SK-N-SH (cell line): ENCODE results near the gene NRF1. TPM values are rescaled to one million over a fixed set of nuclear protein-coding genes. Genes with fewer than 3 reads are reported as not detected.
"Not testable (repeated sequence)": the region's sequence is repeated elsewhere in the genome, so short reads cannot be mapped to it uniquely, and the experiment has no call there.

ENCODE experiments used
- CTCF ChIA-PET: fragments of 300-600, 350-600 bp; formaldehyde crosslinking; extraction: SDS; loops from one replicate; lab custom pipeline; 2021; lab: Yijun Ruan, JAX
- POLR2A ChIA-PET: fragments of 350-600 bp; sonication (Branson Sonifier 250); formaldehyde crosslinking; extraction: SDS; loops from one replicate; lab custom pipeline; 2020; ENCODE audit warnings: antibody characterized with exemption, inconsistent platforms; lab: Yijun Ruan, JAX
- DNase-seq: peaks from one replicate; pipeline ENCODE4 v3.0.0; 2012
- H2AFZ ChIP-seq: fragments of 200-600 bp; sonication (generic); 2 replicates; pipeline ENCODE4 v1.8.1; 2016; ENCODE audit warnings: antibody characterized with exemption, mild to moderate bottlenecking, low read depth
- H3F3A ChIP-seq: fragments of 200-600 bp; sonication (generic); replicated peaks from 2 replicates; pipeline ENCODE3; 2016; ENCODE audit warnings: antibody characterized with exemption, mild to moderate bottlenecking; ENCODE audit not compliant: insufficient read depth
- H3K27ac ChIP-seq, 2 experiments: fragments of 200-500 bp in 1 of 2; fragments of 200-600 bp in 1 of 2; sonication (Bioruptor generic) in 1 of 2; sonication (generic), shearing (Covaris generic) in 1 of 2; 2 replicates each; pipeline versions ENCODE4 v1.5.1 to v1.6.1; 2014 to 2016; ENCODE audit warnings: low read depth in 2 of 2, inconsistent platforms in 1 of 2, low read length in 1 of 2, mild to moderate bottlenecking in 1 of 2, mixed read lengths in 1 of 2
- H3K27me3 ChIP-seq: fragments of 200-600 bp; sonication (generic), shearing (Covaris generic); 2 replicates; pipeline ENCODE4 v1.6.1; 2016; ENCODE audit warnings: mixed run types; ENCODE audit not compliant: insufficient read depth
- H3K36me3 ChIP-seq, 2 experiments: fragments of 200-500 bp in 1 of 2; fragments of 200-600 bp in 1 of 2; sonication (Bioruptor generic) in 1 of 2; sonication (generic) in 1 of 2; replicated peaks in 1 of 2; 2 replicates each; pipeline versions ENCODE3 to v1.5.1; 2014 to 2016; ENCODE audit warnings: low read length in 1 of 2, mild to moderate bottlenecking in 1 of 2; ENCODE audit not compliant: insufficient read depth in 2 of 2, control insufficient read depth in 1 of 2
- H3K4me1 ChIP-seq, 2 experiments: fragments of 200-500 bp in 1 of 2; fragments of 200-600 bp in 1 of 2; sonication (Bioruptor generic) in 1 of 2; sonication (generic), shearing (Covaris generic) in 1 of 2; 2 replicates each; pipeline versions ENCODE4 v1.5.1 to v1.6.1; 2014 to 2016; ENCODE audit warnings: low read depth in 1 of 2, low read length in 1 of 2, mixed run types in 1 of 2; ENCODE audit not compliant: insufficient read depth in 2 of 2, control insufficient read depth in 1 of 2
- H3K4me2 ChIP-seq: fragments of 200-600 bp; sonication (generic), shearing (Covaris generic); 2 replicates; pipeline ENCODE4 v1.6.1; 2017; ENCODE audit warnings: mixed run types
- H3K4me3 ChIP-seq, 2 experiments: fragments of 200-500 bp in 1 of 2; fragments of 200-600 bp in 1 of 2; sonication (Bioruptor generic) in 1 of 2; sonication (generic), shearing (Covaris generic) in 1 of 2; 2 replicates each; pipeline versions ENCODE4 v1.5.1 to v1.8.1; 2014 to 2016; ENCODE audit warnings: low read depth in 2 of 2, inconsistent platforms in 1 of 2, low read length in 1 of 2, mild to moderate bottlenecking in 1 of 2, mixed read lengths in 1 of 2, moderate library complexity in 1 of 2
- H3K79me2 ChIP-seq: fragments of 200-600 bp; sonication (generic); 2 replicates; pipeline ENCODE4 v1.8.1; 2017; ENCODE audit warnings: mild to moderate bottlenecking; ENCODE audit not compliant: insufficient read depth
- H3K9ac ChIP-seq: fragments of 200-600 bp; sonication (generic); 2 replicates; pipeline ENCODE4 v1.6.1; 2017; ENCODE audit warnings: mixed run types
- H3K9me2 ChIP-seq: fragments of 200-600 bp; sonication (generic); 2 replicates; pipeline ENCODE4 v1.6.1; 2017; ENCODE audit warnings: mixed run types
- H3K9me3 ChIP-seq: fragments of 200-600 bp; sonication (generic); 2 replicates; pipeline ENCODE4 v1.6.1; 2017; ENCODE audit warnings: mixed run types, mild to moderate bottlenecking, moderate library complexity
- H4K20me1 ChIP-seq: fragments of 200-600 bp; sonication (generic); 2 replicates; pipeline ENCODE4 v1.6.1; 2017; ENCODE audit warnings: mild to moderate bottlenecking, mixed run types; ENCODE audit not compliant: insufficient read depth
- ELF1 ChIP-seq: IDR thresholded peaks from 2 replicates; pipeline ENCODE4 v1.4.0; 2012
- GABPA ChIP-seq: IDR thresholded peaks from 2 replicates; pipeline ENCODE4 v1.4.0; 2012; ENCODE audit warnings: low read depth, mild to moderate bottlenecking
- GATA2 ChIP-seq: sonication (generic); formaldehyde crosslinking; IDR thresholded peaks from 2 replicates; pipeline ENCODE4 v1.5.0; 2020; ENCODE audit warnings: mild to moderate bottlenecking, missing genetic modification reagents
- JUND ChIP-seq: IDR thresholded peaks from 2 replicates; pipeline ENCODE4 v1.4.0; 2012
- MEF2A ChIP-seq: IDR thresholded peaks from 2 replicates; pipeline ENCODE4 v1.4.0; 2012; ENCODE audit warnings: low read depth, borderline replicate concordance
- NFIC ChIP-seq: IDR thresholded peaks from 2 replicates; pipeline ENCODE4 v1.4.0; 2012; ENCODE audit warnings: borderline replicate concordance
- RFX5 ChIP-seq: IDR thresholded peaks from 2 replicates; pipeline ENCODE4 v1.6.1; 2012; ENCODE audit warnings: mild to moderate bottlenecking, improper control_type of control experiment, low read length
- RXRA ChIP-seq: IDR thresholded peaks from 2 replicates; pipeline ENCODE4 v1.4.0; 2012; ENCODE audit warnings: low read depth, mild to moderate bottlenecking, borderline replicate concordance
- SMC3 ChIP-seq: IDR thresholded peaks from 2 replicates; pipeline ENCODE4 v1.6.1; 2012; ENCODE audit warnings: low read depth, low read length, improper control_type of control experiment
- WGBS: methylation state at CpG from one replicate; pipeline ENCODE4 v1.1.6; 2017; ENCODE audit warnings: low lambda C conversion rate; 5-methylcytosine and 5-hydroxymethylcytosine counted together
- polyA plus RNA-seq, 3 experiments: library from polyadenylated mRNA; depleted of rRNA; stranded (reverse); fragments of >200 nt; gene quantifications; 2 replicates each; pipeline ENCODE4 v1.2.3, GENCODE V29; 2012
- TF ChIP-seq, protein P1 (sequence below): IDR thresholded peaks from 2 replicates; pipeline ENCODE4 v1.4.0; 2012; ENCODE audit warnings: low read depth
- TF ChIP-seq, protein P2 (sequence below): fragments of 150-350 bp; IDR thresholded peaks from 2 replicates; pipeline ENCODE4 v1.6.1; 2017; ENCODE audit warnings: antibody characterized with exemption, low read length, low read depth, borderline replicate concordance
- TF ChIP-seq, protein P3 (sequence below): IDR thresholded peaks from 2 replicates; pipeline ENCODE4 v1.4.0; 2012; ENCODE audit warnings: low read depth, borderline replicate concordance
- TF ChIP-seq, protein P4 (sequence below): IDR thresholded peaks from 2 replicates; pipeline ENCODE4 v1.6.1; 2012; ENCODE audit warnings: mild to moderate bottlenecking, low read depth, low read length, moderate library complexity

The NRF1 gene
- polyA plus RNA-seq, 1 of the 3 experiments (the other 2 are of a cell fraction): 10.9 TPM

DNA sequence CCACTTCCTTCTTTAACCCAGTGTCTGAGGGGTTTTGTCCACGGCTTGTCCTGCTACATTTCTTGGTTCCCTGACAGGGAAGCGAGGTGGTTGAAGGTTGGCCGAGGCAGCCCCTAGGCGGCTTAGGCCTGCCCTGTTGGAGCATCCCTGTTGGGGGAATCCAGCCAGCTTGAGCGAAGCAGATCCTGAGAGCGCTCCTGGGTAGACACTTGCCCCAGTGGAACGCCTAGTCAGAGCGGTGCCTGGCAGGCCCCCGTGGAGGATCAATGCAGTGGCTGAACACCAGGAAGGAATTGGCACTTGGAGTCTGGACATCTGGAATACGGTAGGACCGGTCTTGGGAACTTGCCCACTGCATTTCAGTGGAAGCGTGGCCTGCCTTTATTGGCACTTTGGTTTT, 32.7 kb upstream of the NRF1 start:
- Histone ChIP-seq H3K27ac (no peak overlapping the region), H2AFZ (no peak overlapping the region), H3K27me3 (no peaks in the 10 kb centered on the region), H3K4me2 (no peak overlapping the region), H3K4me3 (no peak overlapping the region), H3K9me3 (peaks cover 7% of the 10 kb centered on the region; the same call in 1 of the 2 replicates), H3F3A (no peaks in the 10 kb centered on the region), H4K20me1 (no peaks in the 10 kb centered on the region), H3K4me1 (no peaks in the 10 kb centered on the region), H3K9me2 (no peaks in the 10 kb centered on the region), H3K9ac (no peak overlapping the region), H3K36me3 (no peaks in the 10 kb centered on the region), H3K79me2 (no peaks in the 10 kb centered on the region)
- no peak for DNase-seq
- ChIA-PET POLR2A (no interaction called here), CTCF (no interaction called here)
- TF ChIP-seq RFX5 (no peak), GATA2 (CRISPR knock-in tag) (no peak), RXRA (no peak), NFIC (no peak), JUND (no peak), ELF1 (no peak), GABPA (no peak), SMC3 (no peak), MEF2A (no peak)
- TF ChIP-seq, protein P1, sequence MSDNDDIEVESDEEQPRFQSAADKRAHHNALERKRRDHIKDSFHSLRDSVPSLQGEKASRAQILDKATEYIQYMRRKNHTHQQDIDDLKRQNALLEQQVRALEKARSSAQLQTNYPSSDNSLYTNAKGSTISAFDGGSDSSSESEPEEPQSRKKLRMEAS: no peak
- TF ChIP-seq, protein P2, sequence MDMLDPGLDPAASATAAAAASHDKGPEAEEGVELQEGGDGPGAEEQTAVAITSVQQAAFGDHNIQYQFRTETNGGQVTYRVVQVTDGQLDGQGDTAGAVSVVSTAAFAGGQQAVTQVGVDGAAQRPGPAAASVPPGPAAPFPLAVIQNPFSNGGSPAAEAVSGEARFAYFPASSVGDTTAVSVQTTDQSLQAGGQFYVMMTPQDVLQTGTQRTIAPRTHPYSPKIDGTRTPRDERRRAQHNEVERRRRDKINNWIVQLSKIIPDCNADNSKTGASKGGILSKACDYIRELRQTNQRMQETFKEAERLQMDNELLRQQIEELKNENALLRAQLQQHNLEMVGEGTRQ: no peak
- TF ChIP-seq, protein P3, sequence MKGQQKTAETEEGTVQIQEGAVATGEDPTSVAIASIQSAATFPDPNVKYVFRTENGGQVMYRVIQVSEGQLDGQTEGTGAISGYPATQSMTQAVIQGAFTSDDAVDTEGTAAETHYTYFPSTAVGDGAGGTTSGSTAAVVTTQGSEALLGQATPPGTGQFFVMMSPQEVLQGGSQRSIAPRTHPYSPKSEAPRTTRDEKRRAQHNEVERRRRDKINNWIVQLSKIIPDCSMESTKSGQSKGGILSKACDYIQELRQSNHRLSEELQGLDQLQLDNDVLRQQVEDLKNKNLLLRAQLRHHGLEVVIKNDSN: no peak
- TF ChIP-seq, protein P4, sequence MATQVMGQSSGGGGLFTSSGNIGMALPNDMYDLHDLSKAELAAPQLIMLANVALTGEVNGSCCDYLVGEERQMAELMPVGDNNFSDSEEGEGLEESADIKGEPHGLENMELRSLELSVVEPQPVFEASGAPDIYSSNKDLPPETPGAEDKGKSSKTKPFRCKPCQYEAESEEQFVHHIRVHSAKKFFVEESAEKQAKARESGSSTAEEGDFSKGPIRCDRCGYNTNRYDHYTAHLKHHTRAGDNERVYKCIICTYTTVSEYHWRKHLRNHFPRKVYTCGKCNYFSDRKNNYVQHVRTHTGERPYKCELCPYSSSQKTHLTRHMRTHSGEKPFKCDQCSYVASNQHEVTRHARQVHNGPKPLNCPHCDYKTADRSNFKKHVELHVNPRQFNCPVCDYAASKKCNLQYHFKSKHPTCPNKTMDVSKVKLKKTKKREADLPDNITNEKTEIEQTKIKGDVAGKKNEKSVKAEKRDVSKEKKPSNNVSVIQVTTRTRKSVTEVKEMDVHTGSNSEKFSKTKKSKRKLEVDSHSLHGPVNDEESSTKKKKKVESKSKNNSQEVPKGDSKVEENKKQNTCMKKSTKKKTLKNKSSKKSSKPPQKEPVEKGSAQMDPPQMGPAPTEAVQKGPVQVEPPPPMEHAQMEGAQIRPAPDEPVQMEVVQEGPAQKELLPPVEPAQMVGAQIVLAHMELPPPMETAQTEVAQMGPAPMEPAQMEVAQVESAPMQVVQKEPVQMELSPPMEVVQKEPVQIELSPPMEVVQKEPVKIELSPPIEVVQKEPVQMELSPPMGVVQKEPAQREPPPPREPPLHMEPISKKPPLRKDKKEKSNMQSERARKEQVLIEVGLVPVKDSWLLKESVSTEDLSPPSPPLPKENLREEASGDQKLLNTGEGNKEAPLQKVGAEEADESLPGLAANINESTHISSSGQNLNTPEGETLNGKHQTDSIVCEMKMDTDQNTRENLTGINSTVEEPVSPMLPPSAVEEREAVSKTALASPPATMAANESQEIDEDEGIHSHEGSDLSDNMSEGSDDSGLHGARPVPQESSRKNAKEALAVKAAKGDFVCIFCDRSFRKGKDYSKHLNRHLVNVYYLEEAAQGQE: no peak
- 81% methylated on average over 12 of the region's 12 CpGs for WGBS

DNA sequence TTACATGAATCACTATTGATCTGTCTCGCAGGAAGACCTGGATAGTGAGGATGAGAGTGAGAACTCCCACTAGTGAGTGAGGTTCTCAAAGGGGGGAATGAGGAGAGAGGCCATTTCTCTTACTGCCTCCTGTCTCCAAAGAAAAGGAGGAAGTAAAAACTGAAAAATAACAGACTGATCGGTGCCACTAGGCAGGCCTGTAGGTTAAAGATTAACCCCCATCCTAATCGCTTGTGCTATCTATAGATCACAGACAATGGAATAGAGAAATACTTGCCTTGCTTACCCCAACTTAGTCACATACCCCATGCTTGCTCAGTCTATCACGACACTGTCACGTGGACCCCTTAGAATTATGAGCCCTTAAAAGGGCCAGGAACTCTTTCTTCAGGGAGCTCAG, 25.3 kb upstream of the NRF1 start:
- H3K4me1 ChIP-seq, H3K9me2 ChIP-seq, H3K27me3 ChIP-seq, H4K20me1 ChIP-seq, H3K9ac ChIP-seq, H3K79me2 ChIP-seq, H3K36me3 ChIP-seq, H2AFZ ChIP-seq, H3K4me3 ChIP-seq, H3K9me3 ChIP-seq, H3K4me2 ChIP-seq, POLR2A ChIA-PET, H3K27ac ChIP-seq, H3F3A ChIP-seq, DNase-seq: not testable (repeated sequence)
- CTCF ChIA-PET: interaction anchor here (0.8 to 1.3 kb wide), 2 partner anchors 9 to 21 kb away, joined by 3 to 5 read pairs; no protein-coding TSS in a partner anchor
- 47% methylated on average over 5 of the region's 5 CpGs for WGBS
